Measurements from ENCODE around the gene DIRAS1. TPM values are rescaled to one million over a fixed set of nuclear protein-coding genes. Genes with fewer than 3 reads are reported as not detected.

DIRAS1 gene
- total and polyA plus RNA-seq, 2 of the 8 experiments (the other 6 are each of a cell fraction or from before 2014, with no cell fraction given), result 20.2 to 22.3 TPM

DNA sequence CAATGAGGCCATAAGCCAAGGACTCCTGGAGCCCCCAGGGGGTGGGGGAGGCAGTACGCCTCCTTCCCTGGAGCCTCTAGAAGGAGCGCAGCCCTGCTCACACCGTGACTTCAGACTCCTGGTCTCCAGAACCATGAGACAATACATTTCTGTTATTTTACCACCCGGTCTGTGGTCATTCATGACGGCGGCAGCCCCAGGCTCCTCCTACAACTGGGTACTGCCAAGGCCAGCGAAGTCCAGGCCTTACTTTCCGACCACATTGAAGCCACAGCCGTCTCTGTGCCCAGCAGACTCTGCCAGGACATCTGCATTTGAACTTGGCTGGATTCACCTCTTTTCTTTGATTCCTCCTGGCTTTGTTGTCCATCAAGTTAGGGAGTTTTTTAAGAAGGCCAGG, 29.2 kb downstream of the DIRAS1 start:
- Histone ChIP-seq H4K8ac (ENCODE audit: extremely low read depth, insufficient read depth, low read length) (no peak overlapping the region), H3K4ac (replicated peaks; ENCODE audit: insufficient read length, low read depth, low read length) (no peak overlapping the region), H2BK20ac (ENCODE audit: low read length) (no peak overlapping the region), H3K79me2 (ENCODE audit: control insufficient read depth in 1 of 2, insufficient read depth in 2 of 2, low read length in 2 of 2) (no peaks in the 10 kb centered on the region), H2BK12ac (ENCODE audit: low read depth, low read length) (no peak overlapping the region), H3K23ac (ENCODE audit: insufficient read length) (no peak overlapping the region), H3K36me3 (ENCODE audit: control insufficient read depth in 2 of 4, insufficient read depth in 4 of 4, low read length in 3 of 4) (no peaks in the 10 kb centered on the region), H3K9ac (replicated peaks in 1 of 4; ENCODE audit: extremely low read depth in 1 of 4, low read depth in 3 of 4, low read length in 3 of 4) (no peak overlapping the region), H3K27ac (ENCODE audit: low read depth, low read length) (no peak overlapping the region), H3K4me2 (ENCODE audit: insufficient read depth in 1 of 2, low read depth in 2 of 2, low read length in 2 of 2) (no peak overlapping the region), H4K20me1 (replicated peaks in 1 of 2; ENCODE audit: control insufficient read depth in 1 of 2, insufficient read depth in 2 of 2, low read length in 2 of 2) (peaks cover 0 to 2% of the 10 kb centered on the region in 2 experiments), H2BK5ac (ENCODE audit: low read depth, low read length) (no peak overlapping the region), H4K91ac (replicated peaks; ENCODE audit: insufficient read length, low read length) (no peak overlapping the region), H3K9me3 (ENCODE audit: insufficient read depth in 2 of 2, low read depth in 1 of 2, low read length in 1 of 2) (no peaks in the 10 kb centered on the region), H3K56ac (replicated peaks; ENCODE audit: insufficient read length, low read depth, low read length) (no peak overlapping the region), H3K23me2 (ENCODE audit: low read depth, low read length) (no peaks in the 10 kb centered on the region), H2AFZ (ENCODE audit: low read length) (no peak overlapping the region), H3K27me3 (replicated peaks in 1 of 4; ENCODE audit: control insufficient read depth in 3 of 4, extremely low read depth in 1 of 4, insufficient read depth in 3 of 4, low read length in 3 of 4) (no peaks in the 10 kb centered on the region), H3K14ac (ENCODE audit: insufficient read length) (no peak overlapping the region), H2BK15ac (ENCODE audit: low read length) (no peak overlapping the region), H3K18ac (ENCODE audit: extremely low read depth, low read length) (no peak overlapping the region), H3K4me3 (ENCODE audit: extremely low read depth in 1 of 4, insufficient read depth in 2 of 4, low read depth in 3 of 4, low read length in 4 of 4) (no peak overlapping the region), H3K79me1 (ENCODE audit: low read depth, low read length) (no peaks in the 10 kb centered on the region; the same call in 1 of the 2 replicates), H2BK120ac (replicated peaks; ENCODE audit: low read depth, low read length) (no peak overlapping the region), H4K5ac (ENCODE audit: insufficient read length, low read depth, low read length) (no peak overlapping the region), H2AK5ac (ENCODE audit: low read depth, low read length) (no peak overlapping the region), H3K4me1 (replicated peaks in 1 of 4; ENCODE audit: control insufficient read depth in 3 of 4, insufficient read depth in 4 of 4, low read length in 3 of 4) (no peaks in the 10 kb centered on the region)
- 96% methylated on average over 9 of the region's 9 CpGs; no CpG with 5 or more reads in 1 of the 2 experiments for WGBS, 2 experiments (ENCODE audit: extremely low coverage in 1 of 2, insufficient coverage in 1 of 2, insufficient read length in 1 of 2, insufficient replicate concordance in 2 of 2, low coverage in 1 of 2, low lambda C conversion rate in 2 of 2, missing lambda C conversion rate in 1 of 2)
- CTCF ChIA-PET (ENCODE audit: partially characterized antibody), result no interaction called here
- no peak for TF ChIP-seq RXRA (IDR thresholded peaks at IDR 0.05; ENCODE audit: insufficient read depth, low read depth, low read length)
- no peak for TF ChIP-seq CREB1 (IDR thresholded peaks at IDR 0.05)
- no peak for TF ChIP-seq SUZ12 (IDR thresholded peaks at IDR 0.05; ENCODE audit: low read length)
- no peak for TF ChIP-seq EGR1 (IDR thresholded peaks at IDR 0.05; ENCODE audit: borderline replicate concordance, low read depth, low read length)
- TF ChIP-seq RBBP5 (IDR thresholded peaks at IDR 0.05; ENCODE audit: borderline replicate concordance, low read depth, low read length), result no peak
- no peak for TF ChIP-seq RNF2 (IDR thresholded peaks at IDR 0.05; ENCODE audit: borderline replicate concordance, low read depth, low read length, missing control alignments, poor library complexity, severe bottlenecking)
- TF ChIP-seq NRF1 (IDR thresholded peaks at IDR 0.05; ENCODE audit: low read depth, low read length), result no peak
- TF ChIP-seq, protein P1, sequence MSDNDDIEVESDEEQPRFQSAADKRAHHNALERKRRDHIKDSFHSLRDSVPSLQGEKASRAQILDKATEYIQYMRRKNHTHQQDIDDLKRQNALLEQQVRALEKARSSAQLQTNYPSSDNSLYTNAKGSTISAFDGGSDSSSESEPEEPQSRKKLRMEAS (IDR thresholded peaks at IDR 0.05), result no peak
- no peak for TF ChIP-seq CHD2 (IDR thresholded peaks at IDR 0.05; ENCODE audit: low read length)
- DNase-seq (ENCODE audit: low read depth in 1 of 2, low spot score in 2 of 2) (no peak), FAIRE-seq (no peak)
- POLR2A ChIA-PET (ENCODE audit: partially characterized antibody), result no interaction called here

All from H1 (cell line).